Measurements from ENCODE around the gene KCNQ1. TPM values are rescaled to one million over a fixed set of nuclear protein-coding genes. Genes with fewer than 3 reads are reported as not detected.

Gene KCNQ1
- total and polyA plus RNA-seq, 2 of the 13 experiments (the other 11 are each of a cell fraction or from before 2014, with no cell fraction given) = 0.02 to 0.08 TPM

DNA sequence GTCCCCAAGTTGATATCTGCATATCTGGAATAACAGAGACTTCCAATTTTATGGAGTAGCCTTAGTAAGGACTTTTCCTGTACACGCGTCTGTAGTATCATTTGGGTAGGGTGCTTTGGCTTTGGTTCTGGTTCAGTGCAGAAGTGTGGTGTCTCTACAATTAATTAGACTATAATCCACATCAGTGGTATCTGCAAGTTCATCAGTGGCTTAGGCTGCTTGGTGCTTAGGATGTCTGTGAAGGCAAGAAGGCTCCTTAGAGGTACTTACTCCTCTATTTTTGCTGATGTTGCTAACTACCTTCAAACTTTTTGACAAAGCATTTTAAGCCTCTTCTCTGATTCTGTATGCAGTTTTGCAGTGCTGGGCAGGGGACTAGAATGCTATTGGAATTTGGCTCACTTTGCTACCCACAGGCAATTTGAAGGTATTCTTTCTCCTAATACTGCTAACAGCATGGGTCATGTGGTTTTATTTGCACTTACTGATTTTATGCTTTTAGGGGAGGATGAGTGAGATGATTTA, 205.6 kb downstream of the KCNQ1 start:
- peaks cover 95% of the 10 kb centered on the region for H3K9me3 ChIP-seq (ENCODE audit: low read length)
- no peak for ATAC-seq

More for the DNA sequence above, 205.6 kb downstream of the KCNQ1 start:
- ChIA-PET POLR2A (no interaction called here), CTCF (ENCODE audit: low intra/inter-chr PET ratio, low total read pairs) (no interaction called here)
- no peak overlapping the region for H2AFZ ChIP-seq (ENCODE audit: low read length)
- no peak overlapping the region for H3K9ac ChIP-seq (ENCODE audit: insufficient read depth, low read depth, low read length)
- TF ChIP-seq, protein P1, sequence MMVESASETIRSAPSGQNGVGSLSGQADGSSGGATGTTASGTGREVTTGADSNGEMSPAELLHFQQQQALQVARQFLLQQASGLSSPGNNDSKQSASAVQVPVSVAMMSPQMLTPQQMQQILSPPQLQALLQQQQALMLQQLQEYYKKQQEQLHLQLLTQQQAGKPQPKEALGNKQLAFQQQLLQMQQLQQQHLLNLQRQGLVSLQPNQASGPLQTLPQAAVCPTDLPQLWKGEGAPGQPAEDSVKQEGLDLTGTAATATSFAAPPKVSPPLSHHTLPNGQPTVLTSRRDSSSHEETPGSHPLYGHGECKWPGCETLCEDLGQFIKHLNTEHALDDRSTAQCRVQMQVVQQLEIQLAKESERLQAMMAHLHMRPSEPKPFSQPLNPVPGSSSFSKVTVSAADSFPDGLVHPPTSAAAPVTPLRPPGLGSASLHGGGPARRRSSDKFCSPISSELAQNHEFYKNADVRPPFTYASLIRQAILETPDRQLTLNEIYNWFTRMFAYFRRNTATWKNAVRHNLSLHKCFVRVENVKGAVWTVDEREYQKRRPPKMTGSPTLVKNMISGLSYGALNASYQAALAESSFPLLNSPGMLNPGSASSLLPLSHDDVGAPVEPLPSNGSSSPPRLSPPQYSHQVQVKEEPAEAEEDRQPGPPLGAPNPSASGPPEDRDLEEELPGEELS (CRISPR knock-in tag; IDR thresholded peaks at IDR 0.05) = no peak
- no peak for TF ChIP-seq ZNF550 (CRISPR knock-in tag; IDR thresholded peaks at IDR 0.05; ENCODE audit: borderline replicate concordance)
- TF ChIP-seq MAFK (conservative IDR thresholded peaks at IDR 0.05 in 1 of 2, IDR thresholded peaks at IDR 0.05 in 1 of 2; ENCODE audit: low read length in 2 of 2) = peak; percentile 56 to 70
- TF ChIP-seq POLR2AphosphoS2 (IDR thresholded peaks at IDR 0.05; ENCODE audit: low read depth, low read length) = peak; percentile 22; the same call in 1 of the 2 replicates
- TF ChIP-seq JUNB (CRISPR knock-in tag; IDR thresholded peaks at IDR 0.05; ENCODE audit: borderline replicate concordance) = 0 out of 2 replicates have a peak, but pooled peaks have one; percentile 27
- TF ChIP-seq MAFF (IDR thresholded peaks at IDR 0.05; ENCODE audit: low read depth, low read length) = peak; percentile 52; the same call in 1 of the 2 replicates
- no peak for TF ChIP-seq ZUFSP (CRISPR knock-in tag; IDR thresholded peaks at IDR 0.05; ENCODE audit: borderline replicate concordance)
- TF ChIP-seq THYN1 (CRISPR knock-in tag; IDR thresholded peaks at IDR 0.05; ENCODE audit: borderline replicate concordance, low read depth) = no peak
- TF ChIP-seq SRSF4 (IDR thresholded peaks at IDR 0.05; ENCODE audit: low read depth, low read length, poor library complexity, severe bottlenecking) = peak; percentile 90
- 0 out of 2 replicates have a peak, but pooled peaks have one; percentile 12 for TF ChIP-seq ZNF12 (CRISPR knock-in tag; IDR thresholded peaks at IDR 0.05)
- TF ChIP-seq POLR2G (IDR thresholded peaks at IDR 0.05; ENCODE audit: low read depth, low read length) = peak; percentile 62
- TF ChIP-seq ZNF777 (CRISPR knock-in tag; IDR thresholded peaks at IDR 0.05) = 0 out of 2 replicates have a peak, but pooled peaks have one; percentile 27
- no peak for TF ChIP-seq YEATS2 (CRISPR knock-in tag; IDR thresholded peaks at IDR 0.05; ENCODE audit: borderline replicate concordance)
- peak; percentile 94 for TF ChIP-seq RBM22 (optimal IDR thresholded peaks at IDR 0.05; ENCODE audit: low read length)
- peak; percentile 41 to 42; a peak in 3 of 4 replicates for TF ChIP-seq POLR2A (IDR thresholded peaks at IDR 0.05; ENCODE audit: insufficient read depth in 1 of 2, low read depth in 2 of 2, low read length in 2 of 2)
- no peak overlapping the region for H3K4me3 ChIP-seq (replicated peaks in 1 of 3; ENCODE audit: insufficient read depth in 1 of 3, low read depth in 2 of 3, low read length in 3 of 3)
- peaks cover 7% of the 10 kb centered on the region; the same call in 1 of the 2 replicates for H4K20me1 ChIP-seq (ENCODE audit: insufficient read depth, low read length)
- no peaks in the 10 kb centered on the region for H3K27me3 ChIP-seq (ENCODE audit: control insufficient read depth in 1 of 2, insufficient read depth in 2 of 2, low read length in 2 of 2)
- 98% methylated on average over 2 of the region's 2 CpGs for WGBS (ENCODE audit: low lambda C conversion rate)
- FAIRE-seq (no peak), DNase-seq (ENCODE audit: low spot score) (no peak)
- no TSS peak for BruUV-seq (replicated peaks)
- H3K27ac ChIP-seq (ENCODE audit: extremely low read length, insufficient read depth, low read length) = no peak overlapping the region
- no peaks in the 10 kb centered on the region for H3K79me2 ChIP-seq (ENCODE audit: insufficient read depth, low read length)
- H3K4me1 ChIP-seq (ENCODE audit: insufficient read depth, low read length) = no peaks in the 10 kb centered on the region
- H3K4me2 ChIP-seq (ENCODE audit: low read depth, low read length) = no peak overlapping the region
- in situ Hi-C loops (cut with HindIII; ENCODE audit: extremely low pct_ligation_motif_present, low pct_unique_long_range_greater_than_20kb) (no loop called here), intact Hi-C loops (cut with micrococcal nuclease; ENCODE audit: unreplicated experiment) (loop anchor here (5.0 kb wide), 1 partner anchor 118 kb away; no protein-coding TSS in a partner anchor)
- 0 out of 5 replicates have a peak, but pooled peaks cover 1 to 4% of the 10 kb centered on the region in 2 experiments for H3K36me3 ChIP-seq (replicated peaks in 1 of 2; ENCODE audit: control insufficient read depth in 1 of 2, insufficient read depth in 2 of 2, low read length in 2 of 2)

Data from HepG2 (cell line).